Measurements from ENCODE around the gene CFAP77. TPM values are rescaled to one million over a fixed set of nuclear protein-coding genes. Genes with fewer than 3 reads are reported as not detected.
A peak's percentile ranks its signal among the peaks of the same experiment; 100 is the strongest.

Gene CFAP77
- total and polyA plus RNA-seq, 2 donors from 2014 or later: 0.50 TPM; not detected in 1

DNA sequence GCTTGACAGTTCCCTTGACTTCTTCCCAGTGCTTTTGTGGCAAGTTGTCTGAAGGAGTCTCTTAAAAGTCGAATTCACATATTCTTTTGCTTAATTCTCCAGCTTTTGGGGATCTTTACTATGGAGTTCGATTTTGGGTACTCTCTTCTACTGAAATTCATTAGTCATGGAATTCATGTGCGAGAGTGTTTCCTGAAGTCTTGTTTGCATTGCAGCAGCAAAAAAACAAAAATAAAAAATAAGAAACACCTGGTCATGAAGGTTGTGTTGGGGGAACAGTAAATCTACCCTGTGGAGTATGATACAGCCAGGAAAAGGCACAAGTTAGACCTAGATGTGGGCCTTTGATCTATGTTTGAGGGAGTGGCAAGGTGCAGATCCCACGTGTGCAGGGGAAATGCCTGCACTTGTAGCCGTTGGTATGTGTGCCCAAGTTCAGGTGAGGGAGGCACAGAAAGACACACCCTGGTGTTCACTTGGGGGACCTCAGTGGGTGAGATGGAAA lies 55.2 kb downstream of the CFAP77 start:
- FAIRE-seq (no peak), DNase-seq (no peak)
- H3K27me3 ChIP-seq (ENCODE audit: control insufficient read depth, insufficient read depth, low read length): no peaks in the 10 kb centered on the region
- H3K36me3 ChIP-seq (ENCODE audit: control insufficient read depth in 2 of 3, insufficient read depth in 3 of 3, low read length in 3 of 3): no peaks in the 10 kb centered on the region
- TF ChIP-seq, protein P1, sequence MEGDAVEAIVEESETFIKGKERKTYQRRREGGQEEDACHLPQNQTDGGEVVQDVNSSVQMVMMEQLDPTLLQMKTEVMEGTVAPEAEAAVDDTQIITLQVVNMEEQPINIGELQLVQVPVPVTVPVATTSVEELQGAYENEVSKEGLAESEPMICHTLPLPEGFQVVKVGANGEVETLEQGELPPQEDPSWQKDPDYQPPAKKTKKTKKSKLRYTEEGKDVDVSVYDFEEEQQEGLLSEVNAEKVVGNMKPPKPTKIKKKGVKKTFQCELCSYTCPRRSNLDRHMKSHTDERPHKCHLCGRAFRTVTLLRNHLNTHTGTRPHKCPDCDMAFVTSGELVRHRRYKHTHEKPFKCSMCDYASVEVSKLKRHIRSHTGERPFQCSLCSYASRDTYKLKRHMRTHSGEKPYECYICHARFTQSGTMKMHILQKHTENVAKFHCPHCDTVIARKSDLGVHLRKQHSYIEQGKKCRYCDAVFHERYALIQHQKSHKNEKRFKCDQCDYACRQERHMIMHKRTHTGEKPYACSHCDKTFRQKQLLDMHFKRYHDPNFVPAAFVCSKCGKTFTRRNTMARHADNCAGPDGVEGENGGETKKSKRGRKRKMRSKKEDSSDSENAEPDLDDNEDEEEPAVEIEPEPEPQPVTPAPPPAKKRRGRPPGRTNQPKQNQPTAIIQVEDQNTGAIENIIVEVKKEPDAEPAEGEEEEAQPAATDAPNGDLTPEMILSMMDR (IDR thresholded peaks at IDR 0.05; ENCODE audit: borderline replicate concordance, extremely low read depth, insufficient read depth): no peak
- no peak overlapping the region for H3K9ac ChIP-seq (ENCODE audit: low read length in 3 of 3)
- H3K4me1 ChIP-seq (ENCODE audit: control insufficient read depth in 2 of 3, insufficient read depth in 2 of 3, low read depth in 1 of 3, low read length in 3 of 3): no peaks in the 10 kb centered on the region
- H3K27ac ChIP-seq (ENCODE audit: low read depth in 2 of 2, low read length in 2 of 2): no peak overlapping the region
- intact Hi-C loops (cut with DNase I): no loop called here
- H3K9me3 ChIP-seq (ENCODE audit: control insufficient read depth in 2 of 3, insufficient read depth in 1 of 3, low read length in 3 of 3): no peaks in the 10 kb centered on the region
- no peak overlapping the region for H3K4me3 ChIP-seq (ENCODE audit: low read length in 3 of 3)

GRCh38 chr9:132472199-132472598 lies 62.2 kb downstream of the CFAP77 start:
- no peaks in the 10 kb centered on the region for H3K36me3 ChIP-seq (ENCODE audit: control insufficient read depth in 2 of 3, insufficient read depth in 3 of 3, low read length in 3 of 3)

GRCh38 chr9:132472599-132472998 lies 62.6 kb downstream of the CFAP77 start:
- no peak for FAIRE-seq
- Histone ChIP-seq H3K4me3 (ENCODE audit: low read length in 3 of 3) (no peak overlapping the region), H3K9ac (ENCODE audit: low read length in 3 of 3) (no peak overlapping the region), H3K36me3 (ENCODE audit: control insufficient read depth in 2 of 3, insufficient read depth in 3 of 3, low read length in 3 of 3) (no peaks in the 10 kb centered on the region), H3K27me3 (ENCODE audit: control insufficient read depth, insufficient read depth, low read length) (no peaks in the 10 kb centered on the region), H3K4me1 (ENCODE audit: control insufficient read depth in 2 of 3, insufficient read depth in 2 of 3, low read depth in 1 of 3, low read length in 3 of 3) (no peaks in the 10 kb centered on the region), H3K9me3 (ENCODE audit: control insufficient read depth in 2 of 3, insufficient read depth in 1 of 3, low read length in 3 of 3) (no peaks in the 10 kb centered on the region), H3K27ac (ENCODE audit: low read depth in 2 of 2, low read length in 2 of 2) (no peak overlapping the region)
- no peak for DNase-seq
- TF ChIP-seq, protein P1 (IDR thresholded peaks at IDR 0.05; ENCODE audit: borderline replicate concordance, extremely low read depth, insufficient read depth): no peak
- intact Hi-C loops (cut with DNase I): no loop called here

More at GRCh38 chr9:132472199-132472598, 62.2 kb downstream of the CFAP77 start:
- H3K27ac ChIP-seq (ENCODE audit: low read depth in 2 of 2, low read length in 2 of 2): no peak overlapping the region
- FAIRE-seq: no peak
- no peaks in the 10 kb centered on the region for H3K4me1 ChIP-seq (ENCODE audit: control insufficient read depth in 2 of 3, insufficient read depth in 2 of 3, low read depth in 1 of 3, low read length in 3 of 3)
- no peak overlapping the region for H3K4me3 ChIP-seq (ENCODE audit: low read length in 3 of 3)
- no peak for DNase-seq
- no peaks in the 10 kb centered on the region for H3K9me3 ChIP-seq (ENCODE audit: control insufficient read depth in 2 of 3, insufficient read depth in 1 of 3, low read length in 3 of 3)
- TF ChIP-seq, protein P1 (IDR thresholded peaks at IDR 0.05; ENCODE audit: borderline replicate concordance, extremely low read depth, insufficient read depth): no peak
- H3K9ac ChIP-seq (ENCODE audit: low read length in 3 of 3): no peak overlapping the region
- intact Hi-C loops (cut with DNase I): no loop called here
- H3K27me3 ChIP-seq (ENCODE audit: control insufficient read depth, insufficient read depth, low read length): no peaks in the 10 kb centered on the region

- H3K36me3 ChIP-seq (ENCODE audit: control insufficient read depth in 2 of 3, insufficient read depth in 3 of 3, low read length in 3 of 3): no peaks in the 10 kb centered on the region
- H3K9me3 ChIP-seq (ENCODE audit: control insufficient read depth in 2 of 3, insufficient read depth in 1 of 3, low read length in 3 of 3): no peaks in the 10 kb centered on the region
- intact Hi-C loops (cut with DNase I): no loop called here
- H3K4me3 ChIP-seq (ENCODE audit: low read length in 3 of 3): no peak overlapping the region
- no peak overlapping the region for H3K27ac ChIP-seq (ENCODE audit: low read depth in 2 of 2, low read length in 2 of 2)
- H3K27me3 ChIP-seq (ENCODE audit: control insufficient read depth, insufficient read depth, low read length): no peaks in the 10 kb centered on the region
- H3K9ac ChIP-seq (ENCODE audit: low read length in 3 of 3): no peak overlapping the region
- TF ChIP-seq, protein P1 (IDR thresholded peaks at IDR 0.05; ENCODE audit: borderline replicate concordance, extremely low read depth, insufficient read depth): no peak
- FAIRE-seq: no peak
- DNase-seq: peak in 4 of 5 donors; percentile 55 to 83 (median 62)
- no peaks in the 10 kb centered on the region for H3K4me1 ChIP-seq (ENCODE audit: control insufficient read depth in 2 of 3, insufficient read depth in 2 of 3, low read depth in 1 of 3, low read length in 3 of 3)
These were observed 64.2 kb downstream of the CFAP77 start for GRCh38 chr9:132474253-132474652.
